Measurements from ENCODE around the gene LYPD1. TPM values are rescaled to one million over a fixed set of nuclear protein-coding genes. Genes with fewer than 3 reads are reported as not detected.

Gene LYPD1
- total and polyA plus RNA-seq, 8 donors = 1.1 to 8.4 (median 3.3) TPM; not detected in 3

DNA sequence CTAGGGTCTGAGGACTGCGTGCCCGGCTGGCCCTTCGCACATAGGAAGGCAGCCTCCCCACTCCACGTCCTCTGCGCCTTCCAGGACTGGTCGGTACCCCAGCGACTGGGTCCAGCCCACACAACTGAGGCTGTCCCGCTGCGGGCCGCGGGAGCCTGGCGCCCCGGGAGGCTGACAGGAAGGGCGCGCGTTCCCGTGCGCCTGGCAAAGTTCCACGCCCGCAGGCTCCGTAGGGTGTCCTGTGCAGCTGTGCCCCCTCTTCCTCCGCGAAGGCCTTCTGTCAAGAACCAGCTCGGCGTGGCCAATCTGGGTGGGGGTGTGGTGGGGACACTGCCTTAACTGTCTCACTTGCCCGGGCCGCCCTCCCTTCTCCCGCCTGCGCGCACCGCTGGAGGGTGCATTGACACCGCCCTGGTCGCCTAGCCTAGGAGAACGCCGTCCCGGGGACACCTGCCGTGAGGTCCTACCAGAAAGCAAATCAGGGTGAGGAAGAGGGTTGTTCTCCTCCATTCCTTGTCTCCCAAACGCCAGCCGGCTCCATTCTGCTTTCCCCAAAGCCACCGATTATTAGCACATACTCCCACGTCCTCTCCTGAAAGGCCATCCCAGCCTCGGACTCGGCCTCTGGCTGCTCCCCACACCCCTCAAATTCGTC lies 618 bp upstream of the LYPD1 start:
- Histone ChIP-seq H3K9me3 (no peaks in the 10 kb centered on the region), H3K4me3 (peak overlapping the region; percentile 50 to 74 (median 56)), H3K36me3 (no peaks in the 10 kb centered on the region), H3K4me1 (peaks cover 26 to 39% (median 36%) of the 10 kb centered on the region in 4 donors), H3K27me3 (peaks cover 10 to 46% (median 38%) of the 10 kb centered on the region in 3 donors), H3K27ac (no peak overlapping the region)
- TF ChIP-seq POLR2AphosphoS5 (IDR thresholded peaks at IDR 0.05) = no peak
- no peak for TF ChIP-seq EP300 (IDR thresholded peaks at IDR 0.05)
- no peak for TF ChIP-seq CTCF (IDR thresholded peaks at IDR 0.05)
- no peak for TF ChIP-seq POLR2A (IDR thresholded peaks at IDR 0.05)
- DNase-seq = peak in 1 of 2 donors; percentile 58
- 0 to 6% (median 2%) methylated on average over 23 to 44 of the region's 44 CpGs for WGBS, 5 donors
- intact Hi-C loops (cut with DNase I; ENCODE audit: low total_unique reads) = no loop called here

DNA sequence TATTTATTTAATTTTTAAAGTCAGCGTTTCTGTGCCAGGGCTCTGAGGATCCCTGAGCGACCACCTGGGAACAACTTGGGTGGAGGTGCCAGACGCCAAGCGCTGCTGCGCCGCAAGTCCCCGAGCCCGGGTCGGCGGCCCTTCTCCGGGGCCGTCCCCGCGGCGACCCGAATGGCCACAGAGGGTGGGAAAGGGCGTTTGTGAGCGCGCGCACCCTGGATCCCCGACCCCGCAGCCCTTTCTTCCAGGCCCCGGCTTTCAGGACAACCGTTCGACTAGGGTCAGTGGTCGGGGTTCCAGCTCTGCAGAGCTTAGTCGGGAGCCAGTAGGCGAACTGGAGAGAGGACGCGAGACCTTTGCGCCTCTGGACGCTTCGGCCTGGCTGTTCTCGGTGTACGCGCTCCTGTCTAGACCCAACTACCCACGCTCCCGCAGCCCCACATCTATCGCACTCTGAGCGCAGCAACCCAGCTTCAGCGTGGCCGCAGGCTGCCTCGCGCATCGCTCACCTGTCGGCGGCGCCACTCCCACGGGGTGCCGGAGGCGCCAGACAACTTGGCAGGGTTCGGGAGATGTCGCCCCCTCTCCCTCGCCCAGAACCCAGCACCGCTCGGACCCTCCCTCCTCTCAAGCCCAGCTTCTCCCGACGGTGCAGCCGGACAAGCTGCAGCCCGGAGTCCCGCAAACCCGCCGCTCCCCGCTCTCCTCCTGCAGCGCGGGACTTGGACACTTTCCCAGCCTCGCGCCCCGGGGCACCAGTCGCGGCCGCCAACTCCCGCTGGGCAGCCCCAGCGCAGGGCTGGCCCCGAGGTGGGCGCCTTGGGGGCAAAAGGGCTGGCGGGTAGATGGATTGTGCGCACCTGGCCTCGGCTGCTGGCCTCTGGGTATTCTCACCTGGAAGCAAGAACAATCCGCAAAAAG lies 758 bp downstream of the LYPD1 start:
- no peaks in the 10 kb centered on the region for H3K9me3 ChIP-seq
- WGBS, 5 donors = 2 to 4% (median 3%) methylated on average over 25 to 80 of the region's 80 CpGs
- peaks cover 10 to 46% (median 38%) of the 10 kb centered on the region in 3 donors for H3K27me3 ChIP-seq
- H3K4me3 ChIP-seq = peak overlapping the region; percentile 50 to 74 (median 56)
- peak in 1 of 2 donors; percentile 58 for DNase-seq
- TF ChIP-seq POLR2A (IDR thresholded peaks at IDR 0.05) (no peak), EP300 (IDR thresholded peaks at IDR 0.05) (no peak), POLR2AphosphoS5 (IDR thresholded peaks at IDR 0.05) (no peak), CTCF (IDR thresholded peaks at IDR 0.05) (no peak)
- no peaks in the 10 kb centered on the region for H3K36me3 ChIP-seq
- intact Hi-C loops (cut with DNase I; ENCODE audit: low total_unique reads) = no loop called here
- peaks cover 26 to 39% (median 36%) of the 10 kb centered on the region in 4 donors for H3K4me1 ChIP-seq
- H3K27ac ChIP-seq = no peak overlapping the region

- H3K4me3 ChIP-seq = peak overlapping the region in 3 of 4 donors; percentile 50 to 74 (median 60)
- H3K4me1 ChIP-seq = peaks cover 26 to 39% (median 36%) of the 10 kb centered on the region in 4 donors
- H3K9me3 ChIP-seq = no peaks in the 10 kb centered on the region
- WGBS, 5 donors = 6 to 19% (median 8%) methylated on average over 11 to 25 of the region's 25 CpGs
- DNase-seq = peak in 1 of 2 donors; percentile 57
- TF ChIP-seq POLR2AphosphoS5 (IDR thresholded peaks at IDR 0.05) = no peak
- no peak for TF ChIP-seq POLR2A (IDR thresholded peaks at IDR 0.05)
- no peak for TF ChIP-seq EP300 (IDR thresholded peaks at IDR 0.05)
- no peak for TF ChIP-seq CTCF (IDR thresholded peaks at IDR 0.05)
- peaks cover 10 to 42% (median 38%) of the 10 kb centered on the region in 3 donors for H3K27me3 ChIP-seq
- H3K36me3 ChIP-seq = no peaks in the 10 kb centered on the region
- intact Hi-C loops (cut with DNase I; ENCODE audit: low total_unique reads) = no loop called here
- no peak overlapping the region for H3K27ac ChIP-seq
Observed at GRCh38 chr2:132668189-132668823, 1.7 kb downstream of the LYPD1 start.

DNA sequence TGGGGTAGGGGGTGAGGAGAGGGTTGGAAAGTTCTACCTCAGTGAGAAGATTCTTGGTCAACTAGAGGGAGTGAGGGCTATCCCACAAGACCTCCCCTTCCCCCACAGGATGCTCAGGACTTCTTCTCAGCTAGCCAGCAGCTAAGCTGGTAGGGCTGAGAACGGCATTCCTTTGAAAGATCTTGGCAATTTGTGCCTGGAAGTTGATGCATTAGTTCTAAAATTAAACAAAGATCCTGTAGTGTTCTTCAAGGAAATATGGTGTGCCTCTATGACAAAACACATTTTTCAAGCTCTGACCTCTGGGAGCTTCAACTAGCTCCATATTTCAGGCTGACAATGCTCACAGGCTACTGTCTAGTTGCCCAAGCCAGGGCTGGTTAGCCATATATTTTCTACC lies 2.3 kb downstream of the LYPD1 start:
- Histone ChIP-seq H3K4me3 (no peak overlapping the region), H3K27ac (no peak overlapping the region), H3K27me3 (peaks cover 10 to 42% (median 38%) of the 10 kb centered on the region in 3 donors), H3K9me3 (no peaks in the 10 kb centered on the region), H3K36me3 (no peaks in the 10 kb centered on the region), H3K4me1 (peaks cover 26 to 39% (median 36%) of the 10 kb centered on the region in 4 donors)
- WGBS, 5 donors = 44 to 68% (median 47%) methylated on average over 1 of the region's 1 CpG
- DNase-seq = peak in 1 of 2 donors; percentile 15
- intact Hi-C loops (cut with DNase I; ENCODE audit: low total_unique reads) = no loop called here
- TF ChIP-seq POLR2A (IDR thresholded peaks at IDR 0.05) = no peak
- TF ChIP-seq EP300 (IDR thresholded peaks at IDR 0.05) = no peak
- TF ChIP-seq CTCF (IDR thresholded peaks at IDR 0.05) = no peak
- no peak for TF ChIP-seq POLR2AphosphoS5 (IDR thresholded peaks at IDR 0.05)
